ENCODE data around the gene HOTAIR. TPM values are rescaled to one million over a fixed set of nuclear protein-coding genes. Genes with fewer than 3 reads are reported as not detected.

The HOTAIR gene
- total and polyA plus RNA-seq, 7 donors = 0.23 to 0.53 (median 0.25) TPM; not detected in 4

DNA sequence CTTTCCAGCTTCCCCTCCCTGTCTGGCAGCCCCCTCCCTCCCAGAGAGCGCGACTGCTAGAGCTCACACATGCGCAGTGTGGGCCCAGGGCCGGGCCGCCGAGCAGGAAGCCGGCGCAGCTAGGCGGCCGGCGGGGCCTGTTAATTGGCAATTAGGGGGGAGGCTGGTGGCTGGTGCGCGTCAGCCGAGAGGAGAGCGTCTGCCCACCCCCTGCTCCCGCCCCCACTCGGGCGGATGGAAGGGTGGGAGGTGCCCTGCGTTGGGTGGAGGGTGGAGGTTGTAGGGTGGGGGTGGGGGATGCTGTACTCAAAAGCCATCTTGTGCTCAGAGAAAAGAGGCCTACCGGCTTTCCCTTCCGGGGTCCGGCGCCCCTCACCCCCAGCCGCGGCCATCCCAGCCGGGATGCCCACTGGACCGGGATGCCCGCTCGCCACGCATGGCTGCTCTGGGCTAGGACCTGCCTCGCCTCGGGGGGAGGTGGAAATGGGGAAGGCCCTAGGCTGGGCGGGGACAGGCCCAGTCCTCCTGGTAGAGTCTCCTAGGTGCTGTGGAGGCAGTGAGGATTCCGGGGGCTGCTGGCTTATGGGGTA lies 43.2 kb upstream of the HOTAIR start:
- Histone ChIP-seq H3K4me1 (peaks cover 46% of the 10 kb centered on the region), H3K27me3 (ENCODE audit: insufficient read depth in 3 of 3, low read length in 2 of 3) (peaks cover 0 to 9% (median 1%) of the 10 kb centered on the region in 3 donors), H3K27ac (peak overlapping the region; percentile 99), H3K36me3 (ENCODE audit: insufficient read depth in 1 of 2, low read depth in 1 of 2) (no peaks in the 10 kb centered on the region), H3K9me3 (no peaks in the 10 kb centered on the region), H3K4me3 (peak overlapping the region; percentile 77)
- TF ChIP-seq CTCF (IDR thresholded peaks at IDR 0.05) = no peak
- ATAC-seq = peak; percentile 71 to 81 (median 72)
- 0 to 1% (median 1%) methylated on average over 28 to 34 of the region's 34 CpGs for WGBS, 3 donors
- peak; percentile 88 to 96 for DNase-seq
- intact Hi-C loops (cut with DNase I) = no loop called here

DNA sequence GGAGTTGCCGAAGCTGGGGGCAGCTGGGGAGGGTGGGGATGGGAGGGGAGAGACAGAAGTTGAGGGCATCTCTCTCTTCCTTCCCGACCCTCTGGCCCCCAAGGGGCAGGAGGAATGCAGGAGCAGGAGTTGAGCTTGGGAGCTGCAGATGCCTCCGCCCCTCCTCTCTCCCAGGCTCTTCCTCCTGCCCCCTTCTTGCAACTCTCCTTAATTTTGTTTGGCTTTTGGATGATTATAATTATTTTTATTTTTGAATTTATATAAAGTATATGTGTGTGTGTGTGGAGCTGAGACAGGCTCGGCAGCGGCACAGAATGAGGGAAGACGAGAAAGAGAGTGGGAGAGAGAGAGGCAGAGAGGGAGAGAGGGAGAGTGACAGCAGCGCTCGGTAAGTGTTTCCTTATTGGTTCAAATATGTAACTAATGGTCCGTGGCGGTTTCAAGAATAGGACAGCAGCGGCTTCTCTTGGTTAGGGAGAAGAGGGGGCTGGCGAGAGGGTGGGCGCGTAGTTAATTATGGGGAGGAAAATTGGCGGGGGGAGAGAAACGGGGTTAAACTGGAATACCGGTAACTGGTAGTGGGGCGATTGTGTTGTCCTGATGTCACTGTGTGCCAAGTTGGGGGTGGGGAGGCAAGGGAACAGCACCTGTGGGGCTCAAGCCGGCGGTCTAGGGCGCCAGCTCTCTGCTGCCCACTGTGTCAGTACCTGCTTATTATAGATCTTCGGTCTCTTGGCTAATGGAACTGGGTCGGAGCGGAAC lies 42.5 kb upstream of the HOTAIR start:
- intact Hi-C loops (cut with DNase I) = no loop called here
- no peaks in the 10 kb centered on the region for H3K36me3 ChIP-seq (ENCODE audit: insufficient read depth in 1 of 2, low read depth in 1 of 2)
- WGBS, 3 donors = 0 to 1% (median 0%) methylated on average over 23 to 24 of the region's 24 CpGs
- TF ChIP-seq CTCF (IDR thresholded peaks at IDR 0.05) = peak; percentile 11
- peak overlapping the region; percentile 77 for H3K4me3 ChIP-seq
- DNase-seq (peak; percentile 76 to 86), ATAC-seq (peak; percentile 63 to 75 (median 70))
- H3K4me1 ChIP-seq = peaks cover 39% of the 10 kb centered on the region
- peaks cover 0 to 9% (median 1%) of the 10 kb centered on the region in 3 donors for H3K27me3 ChIP-seq (ENCODE audit: insufficient read depth in 3 of 3, low read length in 2 of 3)
- H3K27ac ChIP-seq = peak overlapping the region; percentile 99
- H3K9me3 ChIP-seq = no peaks in the 10 kb centered on the region

GRCh38 chr12:54016478-54016964 lies 41.8 kb upstream of the HOTAIR start:
- Histone ChIP-seq H3K9me3 (no peaks in the 10 kb centered on the region), H3K36me3 (ENCODE audit: insufficient read depth in 1 of 2, low read depth in 1 of 2) (no peaks in the 10 kb centered on the region), H3K4me3 (peak overlapping the region; percentile 77), H3K27ac (peak overlapping the region; percentile 99), H3K4me1 (peaks cover 33% of the 10 kb centered on the region), H3K27me3 (ENCODE audit: insufficient read depth in 3 of 3, low read length in 2 of 3) (peaks cover 0 to 9% (median 1%) of the 10 kb centered on the region in 3 donors)
- WGBS, 3 donors = 5 to 9% (median 7%) methylated on average over 25 of the region's 25 CpGs
- TF ChIP-seq CTCF (IDR thresholded peaks at IDR 0.05) = no peak
- intact Hi-C loops (cut with DNase I) = no loop called here
- DNase-seq (peak in 1 of 2 donors; percentile 51), ATAC-seq (no peak)

DNA sequence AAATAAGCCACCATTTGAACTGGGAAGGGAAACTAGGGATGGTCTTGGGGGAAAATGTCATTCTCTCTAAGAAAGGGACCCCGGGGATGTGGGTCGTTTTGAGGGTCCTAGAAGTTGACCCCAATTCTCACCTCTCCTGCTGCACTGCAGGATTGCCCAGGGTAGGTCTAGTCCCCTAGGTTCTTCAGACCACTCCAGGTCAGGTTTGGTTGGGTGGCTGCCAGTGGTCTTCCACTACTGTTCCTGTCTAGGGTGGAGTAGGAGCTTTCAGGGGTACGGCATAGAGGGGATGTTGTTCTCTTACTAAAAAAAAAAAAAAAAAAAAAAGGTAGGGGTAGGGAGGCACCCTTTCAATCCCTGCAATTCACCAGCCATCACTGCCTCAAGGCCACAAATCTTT lies 41.3 kb upstream of the HOTAIR start:
- DNase-seq (peak in 1 of 2 donors; percentile 5), ATAC-seq (no peak)
- peaks cover 0 to 9% (median 1%) of the 10 kb centered on the region in 3 donors for H3K27me3 ChIP-seq (ENCODE audit: insufficient read depth in 3 of 3, low read length in 2 of 3)
- H3K4me1 ChIP-seq = peaks cover 31% of the 10 kb centered on the region
- H3K36me3 ChIP-seq (ENCODE audit: insufficient read depth in 1 of 2, low read depth in 1 of 2) = no peaks in the 10 kb centered on the region
- intact Hi-C loops (cut with DNase I) = no loop called here
- H3K27ac ChIP-seq = peak overlapping the region; percentile 99
- no peaks in the 10 kb centered on the region for H3K9me3 ChIP-seq
- no peak for TF ChIP-seq CTCF (IDR thresholded peaks at IDR 0.05)
- peak overlapping the region; percentile 77 for H3K4me3 ChIP-seq
- 45 to 50% (median 49%) methylated on average over 3 of the region's 3 CpGs for WGBS, 3 donors

Measured in psoas muscle (tissue), 8 donors.